ENCODE data around the gene SPNS3. TPM values are rescaled to one million over a fixed set of nuclear protein-coding genes. Genes with fewer than 3 reads are reported as not detected.

The SPNS3 gene
- total RNA-seq, 1 donor from 2014 or later, result not detected

DNA sequence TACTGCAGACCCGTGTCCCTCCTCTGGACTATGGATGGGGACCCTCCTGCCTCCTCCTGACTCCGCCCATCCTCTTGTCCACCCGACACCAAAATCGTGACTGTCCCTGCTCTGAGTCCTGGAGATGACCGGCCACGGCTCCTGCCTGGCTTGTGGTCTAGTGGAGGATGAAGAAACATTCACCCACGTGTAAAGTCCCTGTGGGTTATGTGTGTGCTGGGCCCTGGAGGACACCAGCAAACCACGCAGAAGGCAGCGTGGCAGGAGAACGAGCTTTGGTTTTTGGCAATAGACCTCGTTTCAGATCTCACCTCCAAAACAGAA lies 76.8 kb downstream of the SPNS3 start:
- Histone ChIP-seq H3K36me3 (ENCODE audit: control insufficient read depth, insufficient read depth, low read length) (no peaks in the 10 kb centered on the region), H3K4me3 (ENCODE audit: low read depth, low read length) (no peak overlapping the region), H3K27me3 (ENCODE audit: control insufficient read depth, insufficient read depth, low read length) (peaks cover 3% of the 10 kb centered on the region)
- no peak for FAIRE-seq
- TF ChIP-seq, protein P1, sequence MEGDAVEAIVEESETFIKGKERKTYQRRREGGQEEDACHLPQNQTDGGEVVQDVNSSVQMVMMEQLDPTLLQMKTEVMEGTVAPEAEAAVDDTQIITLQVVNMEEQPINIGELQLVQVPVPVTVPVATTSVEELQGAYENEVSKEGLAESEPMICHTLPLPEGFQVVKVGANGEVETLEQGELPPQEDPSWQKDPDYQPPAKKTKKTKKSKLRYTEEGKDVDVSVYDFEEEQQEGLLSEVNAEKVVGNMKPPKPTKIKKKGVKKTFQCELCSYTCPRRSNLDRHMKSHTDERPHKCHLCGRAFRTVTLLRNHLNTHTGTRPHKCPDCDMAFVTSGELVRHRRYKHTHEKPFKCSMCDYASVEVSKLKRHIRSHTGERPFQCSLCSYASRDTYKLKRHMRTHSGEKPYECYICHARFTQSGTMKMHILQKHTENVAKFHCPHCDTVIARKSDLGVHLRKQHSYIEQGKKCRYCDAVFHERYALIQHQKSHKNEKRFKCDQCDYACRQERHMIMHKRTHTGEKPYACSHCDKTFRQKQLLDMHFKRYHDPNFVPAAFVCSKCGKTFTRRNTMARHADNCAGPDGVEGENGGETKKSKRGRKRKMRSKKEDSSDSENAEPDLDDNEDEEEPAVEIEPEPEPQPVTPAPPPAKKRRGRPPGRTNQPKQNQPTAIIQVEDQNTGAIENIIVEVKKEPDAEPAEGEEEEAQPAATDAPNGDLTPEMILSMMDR (IDR thresholded peaks at IDR 0.05; ENCODE audit: insufficient read depth, low read length, severe bottlenecking), result no peak
- DNase-seq (ENCODE audit: low read depth), result no peak

DNA sequence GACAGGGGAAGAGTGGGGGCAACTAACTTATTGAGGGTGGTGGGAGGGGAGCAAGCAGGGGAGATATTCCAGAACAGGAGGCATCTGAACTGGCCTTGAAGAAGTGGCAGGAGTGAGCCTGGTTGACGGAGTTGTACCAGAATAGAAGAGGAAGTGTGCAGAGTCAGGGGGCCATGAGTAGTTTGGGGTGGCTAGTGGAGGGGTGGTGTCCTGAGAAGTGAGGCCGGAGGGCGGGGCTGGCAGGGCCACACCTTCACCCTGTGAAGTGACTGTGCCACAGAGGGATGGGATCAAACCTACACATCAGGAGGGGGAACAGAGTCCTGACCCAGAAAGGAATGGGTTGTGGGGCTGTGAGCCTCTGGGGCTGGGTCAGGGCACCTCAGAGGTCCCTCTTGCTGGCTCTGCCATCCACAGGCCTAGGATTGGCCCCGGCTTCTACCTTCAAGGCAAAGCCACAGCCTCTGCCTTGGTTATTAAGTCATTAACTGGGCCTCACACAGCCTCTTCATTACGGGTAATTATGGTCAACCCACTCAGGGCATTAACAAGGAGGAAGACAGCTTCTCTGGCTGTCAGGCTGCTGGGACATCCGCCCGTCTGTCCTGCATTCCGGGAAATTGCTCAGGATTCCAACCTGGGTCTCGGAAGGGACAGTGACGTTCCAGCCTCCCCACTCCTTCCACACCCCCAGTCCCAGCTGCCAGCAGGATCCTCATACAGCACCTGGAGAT lies 77.6 kb downstream of the SPNS3 start:
- no peak overlapping the region for H3K4me3 ChIP-seq (ENCODE audit: low read depth, low read length)
- H3K36me3 ChIP-seq (ENCODE audit: control insufficient read depth, insufficient read depth, low read length), result no peaks in the 10 kb centered on the region
- DNase-seq (ENCODE audit: low read depth) (no peak), FAIRE-seq (no peak)
- TF ChIP-seq, protein P1 (IDR thresholded peaks at IDR 0.05; ENCODE audit: insufficient read depth, low read length, severe bottlenecking), result no peak
- peaks cover 3% of the 10 kb centered on the region for H3K27me3 ChIP-seq (ENCODE audit: control insufficient read depth, insufficient read depth, low read length)

DNA sequence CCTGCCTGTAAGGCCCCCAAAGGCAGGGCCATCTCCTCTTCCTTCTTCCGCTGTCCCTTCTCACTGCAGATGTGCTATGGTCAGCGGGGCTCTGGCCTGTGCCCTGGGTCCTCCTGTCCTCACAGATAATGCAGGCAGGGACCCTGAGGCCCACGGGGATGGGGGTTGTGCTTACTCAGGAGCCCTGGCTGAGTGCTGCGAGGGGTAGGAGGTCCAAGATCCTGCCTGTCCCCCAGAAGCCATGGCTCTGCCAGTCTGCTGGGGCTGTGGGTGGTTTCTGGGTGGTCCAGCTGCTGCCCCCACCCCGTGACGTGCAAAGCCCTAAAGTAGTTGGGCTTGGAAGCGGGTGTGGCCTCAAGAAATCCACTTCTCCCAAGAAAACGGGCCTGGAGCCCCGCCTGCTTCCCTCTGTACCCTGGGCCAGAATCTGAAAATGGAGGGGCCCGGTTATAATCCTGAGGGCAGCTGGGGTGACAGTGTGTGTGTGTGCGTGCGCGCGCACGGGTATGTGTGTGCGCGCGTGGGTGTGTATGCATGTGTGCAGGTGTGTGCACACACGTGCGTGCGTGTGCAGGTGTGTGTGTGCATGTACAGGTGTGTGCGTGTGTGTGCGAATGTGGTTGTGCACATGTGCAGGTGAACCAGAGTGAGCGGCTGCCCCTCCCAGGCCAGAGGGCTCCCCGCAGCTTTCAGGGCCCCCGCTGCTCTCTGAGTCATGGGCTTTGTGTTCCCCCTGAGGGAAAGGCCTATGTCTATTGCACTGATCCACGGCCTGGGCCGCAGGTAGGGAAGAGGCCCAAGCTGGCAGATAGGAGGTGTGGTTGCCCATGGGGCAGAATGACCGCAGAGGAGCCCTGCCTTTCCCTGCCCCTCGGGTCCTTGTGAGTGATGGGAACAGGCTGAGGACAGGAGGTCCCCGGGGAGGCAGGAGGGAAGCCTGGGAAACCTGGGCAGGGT lies 78.7 kb downstream of the SPNS3 start:
- Histone ChIP-seq H3K27me3 (ENCODE audit: control insufficient read depth, insufficient read depth, low read length) (peaks cover 3% of the 10 kb centered on the region), H3K36me3 (ENCODE audit: control insufficient read depth, insufficient read depth, low read length) (no peaks in the 10 kb centered on the region), H3K4me3 (ENCODE audit: low read depth, low read length) (no peak overlapping the region)
- FAIRE-seq, result no peak
- DNase-seq (ENCODE audit: low read depth), result no peak
- TF ChIP-seq, protein P1 (IDR thresholded peaks at IDR 0.05; ENCODE audit: insufficient read depth, low read length, severe bottlenecking), result no peak

DNA sequence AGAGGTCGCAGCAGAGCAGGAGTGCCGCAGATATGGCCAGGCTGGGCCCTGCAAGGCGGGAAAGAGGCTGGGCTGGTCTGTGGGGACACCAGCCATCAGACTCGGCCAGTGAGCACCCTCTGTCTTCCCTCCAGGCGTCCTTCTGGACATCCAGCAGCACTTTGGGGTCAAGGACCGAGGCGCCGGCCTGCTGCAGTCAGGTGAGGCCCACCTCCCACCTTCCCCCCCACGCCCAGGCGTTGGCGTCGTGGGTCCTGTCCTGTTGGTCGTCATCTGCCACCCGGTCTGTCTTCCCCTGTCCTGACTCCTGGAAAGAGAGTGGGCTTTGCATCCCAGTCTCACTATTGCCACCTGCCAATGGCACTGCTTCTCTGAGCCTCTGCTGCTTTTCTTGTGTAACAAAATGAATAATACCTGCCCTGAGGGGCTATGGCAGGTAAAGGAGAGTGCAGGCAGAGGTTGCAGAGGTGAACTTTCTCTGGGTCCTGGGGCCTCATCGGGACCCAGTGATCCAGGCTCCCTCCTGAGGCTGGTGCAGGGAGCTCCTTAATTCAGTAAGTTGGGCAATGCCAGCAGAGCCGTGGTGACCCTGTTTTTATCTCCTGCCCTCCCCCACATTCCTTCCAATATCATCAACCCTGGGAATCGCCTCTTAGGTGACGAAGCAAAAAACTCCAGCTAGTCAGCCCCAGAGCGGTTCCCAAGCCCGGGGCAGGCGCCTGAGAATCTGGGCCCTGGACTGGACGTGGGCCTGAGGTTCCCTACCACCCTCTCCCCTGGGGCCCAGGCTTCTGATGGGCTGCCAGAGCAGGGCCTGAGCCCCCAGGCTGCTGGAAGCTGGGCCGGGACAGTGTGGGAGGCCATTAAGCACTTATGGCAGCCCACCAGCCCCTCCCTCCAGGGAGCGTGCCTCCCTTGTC lies 79.6 kb downstream of the SPNS3 start:
- no peak for FAIRE-seq

DNA sequence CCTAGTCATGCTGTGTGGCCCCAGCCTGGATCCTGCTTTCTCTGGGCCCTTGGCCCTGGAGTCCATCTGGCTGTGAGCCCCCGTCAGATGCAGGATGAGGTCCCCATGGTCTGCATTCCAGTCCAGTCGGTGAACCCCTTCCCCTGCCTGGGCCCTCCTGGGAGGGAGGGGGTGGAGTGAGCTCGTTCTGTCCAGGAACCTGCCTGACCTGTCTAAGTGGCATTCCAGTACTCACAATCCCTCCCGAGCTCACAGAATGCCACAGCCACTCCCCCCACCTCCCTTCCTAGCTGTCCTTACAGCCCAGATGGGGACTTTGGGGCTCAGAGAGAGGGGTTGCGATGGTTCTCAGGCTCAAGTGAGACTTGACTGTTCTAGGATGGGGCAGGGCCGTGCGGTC lies 80.5 kb downstream of the SPNS3 start:
- TF ChIP-seq, protein P1 (IDR thresholded peaks at IDR 0.05; ENCODE audit: insufficient read depth, low read length, severe bottlenecking), result no peak
- no peaks in the 10 kb centered on the region for H3K36me3 ChIP-seq (ENCODE audit: control insufficient read depth, insufficient read depth, low read length)
- no peak for FAIRE-seq
- DNase-seq (ENCODE audit: low read depth), result no peak
- peaks cover 2% of the 10 kb centered on the region for H3K27me3 ChIP-seq (ENCODE audit: control insufficient read depth, insufficient read depth, low read length)
- no peak overlapping the region for H3K4me3 ChIP-seq (ENCODE audit: low read depth, low read length)

More for the DNA sequence above, 79.6 kb downstream of the SPNS3 start:
- Histone ChIP-seq H3K4me3 (ENCODE audit: low read depth, low read length) (no peak overlapping the region), H3K36me3 (ENCODE audit: control insufficient read depth, insufficient read depth, low read length) (no peaks in the 10 kb centered on the region), H3K27me3 (ENCODE audit: control insufficient read depth, insufficient read depth, low read length) (peaks cover 2% of the 10 kb centered on the region)
- TF ChIP-seq, protein P1 (IDR thresholded peaks at IDR 0.05; ENCODE audit: insufficient read depth, low read length, severe bottlenecking), result no peak
- DNase-seq (ENCODE audit: low read depth), result peak; percentile 29

All from bronchial epithelial cell (primary cell).